ENCODE results near the gene SH3BGRL2.

The SH3BGRL2 gene

DNA sequence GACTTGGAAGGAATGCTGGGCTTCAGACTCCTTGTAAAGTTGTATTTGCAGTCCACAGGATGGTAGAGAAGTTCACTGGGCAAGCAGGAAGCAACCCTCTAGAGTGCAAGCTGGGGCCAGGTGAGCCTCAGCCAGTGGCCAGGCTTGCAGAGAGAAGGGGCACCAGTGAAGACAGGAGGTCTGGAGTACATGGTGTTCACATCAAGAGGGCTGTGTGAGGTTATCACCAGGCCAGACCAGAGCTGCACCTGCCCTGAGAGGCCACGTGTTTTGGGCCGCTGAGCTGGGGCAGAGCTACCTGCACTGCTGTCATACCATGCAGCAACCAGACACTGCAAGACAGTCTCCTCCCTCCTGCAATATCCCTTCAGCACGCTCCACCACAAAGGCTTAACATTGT, 79.0 kb downstream of the SH3BGRL2 start:
- CTCF ChIA-PET = interaction anchor here (1.2 kb wide), 1 partner anchor 139 kb away, joined by 3 read pairs; no protein-coding TSS in a partner anchor
- Mint-ChIP-seq H3K4me1 (no peaks in the 10 kb centered on the region), H3K4me3 (no peak overlapping the region), H3K36me3 (no peaks in the 10 kb centered on the region), H3K27me3 (peaks cover 9% of the 10 kb centered on the region), H3K27ac (no peak overlapping the region), H3K9me3 (no peaks in the 10 kb centered on the region)
- DNase-seq = no peak

DNA sequence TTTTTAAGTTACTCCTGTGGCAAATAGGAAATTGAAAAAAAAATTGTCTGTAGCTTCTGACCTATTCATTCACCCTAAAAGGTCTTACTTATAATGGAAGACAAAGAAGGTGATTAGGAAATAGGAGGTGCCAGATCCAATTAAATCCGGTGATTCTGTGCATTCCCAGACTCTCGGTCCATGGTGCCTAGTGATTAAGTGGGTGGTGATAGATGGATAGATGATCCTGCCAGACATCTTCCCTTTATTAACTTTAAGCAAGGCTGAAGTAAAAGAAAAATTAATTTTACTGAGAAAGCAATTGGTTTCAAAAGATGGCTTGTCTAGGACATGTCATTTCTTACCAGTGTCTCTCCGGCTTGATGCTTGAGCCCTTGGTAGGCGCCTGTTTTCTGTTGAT, 80.0 kb downstream of the SH3BGRL2 start:
- no peak for DNase-seq
- no peaks in the 10 kb centered on the region for H3K36me3 Mint-ChIP-seq
- H3K4me1 Mint-ChIP-seq = no peaks in the 10 kb centered on the region
- H3K27me3 Mint-ChIP-seq = peaks cover 9% of the 10 kb centered on the region
- no peak overlapping the region for H3K4me3 Mint-ChIP-seq
- H3K27ac Mint-ChIP-seq = no peak overlapping the region
- CTCF ChIA-PET = interaction anchor here (1.3 kb wide), 1 partner anchor 141 kb away, joined by 4 read pairs; no protein-coding TSS in a partner anchor
- H3K9me3 Mint-ChIP-seq = no peaks in the 10 kb centered on the region

DNA sequence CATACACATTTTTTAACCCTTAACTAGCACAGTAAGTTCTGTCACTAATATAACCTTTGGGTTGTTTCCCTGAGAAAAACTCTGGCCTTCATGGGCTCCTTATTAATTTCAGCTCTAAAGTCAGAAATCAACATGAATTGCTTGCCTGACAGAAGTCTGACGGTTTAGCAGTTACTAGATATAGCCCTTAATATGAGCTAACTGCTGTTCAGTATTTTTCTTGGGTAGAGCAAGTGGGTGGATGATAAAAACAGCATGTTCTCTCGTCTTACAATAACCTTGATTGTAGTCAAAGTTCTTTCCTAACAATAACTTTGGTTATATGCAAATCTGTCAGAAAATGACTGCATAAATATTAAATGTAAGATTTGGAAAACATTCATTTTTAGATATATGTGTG, 81.0 kb downstream of the SH3BGRL2 start:
- no peak for DNase-seq
- no peak overlapping the region for H3K4me3 Mint-ChIP-seq
- H3K27me3 Mint-ChIP-seq = peaks cover 9% of the 10 kb centered on the region
- H3K4me1 Mint-ChIP-seq = no peaks in the 10 kb centered on the region
- H3K27ac Mint-ChIP-seq = no peak overlapping the region
- CTCF ChIA-PET = interaction anchor here (1.3 kb wide), 1 partner anchor 141 kb away, joined by 4 read pairs; no protein-coding TSS in a partner anchor
- no peaks in the 10 kb centered on the region for H3K9me3 Mint-ChIP-seq
- H3K36me3 Mint-ChIP-seq = no peaks in the 10 kb centered on the region

DNA sequence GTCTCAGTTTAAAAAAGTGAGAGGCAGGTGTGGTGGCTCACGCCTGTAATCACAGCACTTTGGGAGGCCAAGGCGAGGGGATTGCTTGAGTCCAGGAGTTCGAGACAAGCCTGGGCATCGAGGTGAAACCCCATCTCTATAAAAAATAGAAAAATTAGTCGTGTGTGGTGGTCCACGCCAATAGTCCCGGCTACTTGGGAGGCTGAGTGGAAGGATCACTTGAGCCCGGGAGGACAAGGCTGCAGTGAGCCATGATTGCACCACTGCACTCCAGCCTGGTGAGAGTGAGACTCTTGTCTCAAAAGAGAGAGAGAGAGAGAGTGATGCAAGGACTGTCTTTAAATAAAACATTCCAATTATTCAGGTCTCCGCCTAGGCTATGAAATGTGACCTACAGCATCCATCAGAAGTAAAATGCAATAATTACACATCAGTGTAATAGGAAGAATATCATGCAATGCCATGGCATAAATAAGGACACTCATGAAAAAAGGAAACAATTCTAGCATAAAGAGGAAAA, 81.5 kb downstream of the SH3BGRL2 start:
- CTCF ChIA-PET = interaction anchor here (2.0 kb wide), 1 partner anchor 142 kb away, joined by 7 read pairs; no protein-coding TSS in a partner anchor
- DNase-seq = no peak
- peaks cover 9% of the 10 kb centered on the region for H3K27me3 Mint-ChIP-seq
- H3K27ac Mint-ChIP-seq = no peak overlapping the region
- no peaks in the 10 kb centered on the region for H3K9me3 Mint-ChIP-seq
- H3K4me1 Mint-ChIP-seq = no peaks in the 10 kb centered on the region
- H3K36me3 Mint-ChIP-seq = no peaks in the 10 kb centered on the region
- no peak overlapping the region for H3K4me3 Mint-ChIP-seq

DNA sequence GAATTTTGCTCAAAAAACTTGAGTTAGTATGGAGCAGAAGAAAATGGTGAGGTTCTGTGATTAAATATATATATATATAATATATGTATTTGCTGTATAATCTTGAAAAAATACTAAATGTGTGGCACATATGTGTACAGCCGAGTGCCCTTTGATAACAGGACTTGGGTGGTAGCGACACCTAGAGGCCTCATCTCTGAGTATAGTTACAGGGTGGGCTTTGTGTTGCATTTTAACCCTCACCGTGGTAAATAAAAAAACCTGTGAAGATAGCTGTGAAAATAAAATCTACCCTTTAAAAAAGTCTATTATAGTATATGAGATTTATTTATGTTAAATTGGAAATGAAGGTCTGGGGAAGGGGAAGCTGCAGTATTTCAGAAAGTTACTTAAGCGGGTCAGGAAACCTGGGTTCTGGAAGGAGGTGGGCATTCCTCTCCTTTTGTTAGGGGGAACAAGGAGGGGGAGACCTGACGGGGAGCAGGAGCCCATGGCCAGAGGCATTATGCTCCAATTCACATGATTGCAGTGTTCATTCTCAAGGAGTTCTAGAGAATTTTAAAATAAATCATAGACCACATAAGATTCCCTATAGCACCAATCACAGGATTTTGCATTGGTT, 82.7 kb downstream of the SH3BGRL2 start:
- peak; percentile 56 for DNase-seq
- Mint-ChIP-seq H3K9me3 (no peaks in the 10 kb centered on the region), H3K36me3 (no peaks in the 10 kb centered on the region), H3K4me3 (no peak overlapping the region), H3K27ac (no peak overlapping the region), H3K4me1 (no peaks in the 10 kb centered on the region), H3K27me3 (peaks cover 9% of the 10 kb centered on the region)
- CTCF ChIA-PET = interaction anchor here (0.7 to 2.0 kb wide), 5 partner anchors 14 to 180 kb away, joined by 3 to 7 read pairs (median 3); no protein-coding TSS in a partner anchor

DNA sequence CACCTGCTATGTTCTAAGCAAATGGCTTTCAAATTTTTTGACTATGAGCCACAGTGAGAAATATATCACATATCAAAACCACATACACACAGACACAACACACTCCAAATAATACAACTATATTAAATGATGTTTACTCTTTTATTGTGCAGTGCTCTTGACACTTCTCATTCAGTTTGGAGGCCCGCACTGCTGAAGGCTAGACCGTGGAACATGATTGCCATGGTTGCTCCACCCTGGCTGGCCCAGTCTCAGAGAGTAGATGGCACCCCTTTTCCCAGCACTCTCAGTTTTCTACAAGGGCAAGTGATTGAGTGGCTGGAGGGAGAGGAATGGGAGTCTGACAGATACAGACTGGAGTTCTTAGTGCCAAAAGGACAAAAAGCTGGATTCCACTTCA, 86.9 kb downstream of the SH3BGRL2 start:
- H3K27ac Mint-ChIP-seq = no peak overlapping the region
- no peak overlapping the region for H3K4me3 Mint-ChIP-seq
- DNase-seq = no peak
- no peaks in the 10 kb centered on the region for H3K36me3 Mint-ChIP-seq
- CTCF ChIA-PET = no interaction called here
- H3K4me1 Mint-ChIP-seq = no peaks in the 10 kb centered on the region
- no peaks in the 10 kb centered on the region for H3K9me3 Mint-ChIP-seq
- peaks cover 6% of the 10 kb centered on the region for H3K27me3 Mint-ChIP-seq

DNA sequence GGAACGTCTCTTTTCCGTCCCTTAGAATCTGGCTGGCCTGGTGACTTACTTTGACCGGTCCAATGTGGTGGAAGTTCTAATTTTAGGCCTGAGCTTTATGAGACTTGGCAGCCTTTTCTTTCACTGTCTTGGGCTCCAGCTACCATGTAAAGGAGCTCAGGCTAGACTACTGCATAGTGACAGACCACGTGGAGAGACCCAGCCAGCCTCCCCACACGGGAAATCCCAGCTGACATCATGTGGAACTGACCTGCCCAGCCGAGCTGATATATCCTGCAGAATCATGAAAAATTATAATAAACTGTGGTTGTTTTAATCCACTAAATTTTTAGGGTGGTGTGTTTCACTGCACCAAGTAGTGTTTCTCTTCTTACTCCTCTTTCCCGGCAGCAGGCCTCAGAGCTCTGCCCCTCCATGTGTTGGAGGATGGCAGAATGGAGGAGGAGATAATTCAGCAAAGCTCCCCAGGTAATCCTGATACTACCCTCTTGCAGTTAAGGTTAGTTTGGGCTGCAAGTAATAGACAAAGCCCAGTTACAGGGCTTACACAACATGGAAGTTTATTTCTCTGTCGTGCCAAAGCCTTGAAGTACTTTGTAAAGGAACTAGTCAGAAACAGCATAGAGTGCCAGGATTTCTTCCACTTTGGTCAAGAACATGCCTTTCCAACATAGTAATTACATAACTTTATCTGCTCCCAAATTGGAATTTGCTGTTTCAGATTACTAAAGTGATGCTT, 87.5 kb downstream of the SH3BGRL2 start:
- H3K27ac Mint-ChIP-seq = no peak overlapping the region
- H3K4me1 Mint-ChIP-seq = no peaks in the 10 kb centered on the region
- no peaks in the 10 kb centered on the region for H3K9me3 Mint-ChIP-seq
- CTCF ChIA-PET = interaction anchor here (1.0 kb wide), 1 partner anchor 148 kb away, joined by 3 read pairs; no protein-coding TSS in a partner anchor
- DNase-seq = no peak
- peaks cover 6% of the 10 kb centered on the region for H3K27me3 Mint-ChIP-seq
- H3K36me3 Mint-ChIP-seq = no peaks in the 10 kb centered on the region
- H3K4me3 Mint-ChIP-seq = no peak overlapping the region

DNA sequence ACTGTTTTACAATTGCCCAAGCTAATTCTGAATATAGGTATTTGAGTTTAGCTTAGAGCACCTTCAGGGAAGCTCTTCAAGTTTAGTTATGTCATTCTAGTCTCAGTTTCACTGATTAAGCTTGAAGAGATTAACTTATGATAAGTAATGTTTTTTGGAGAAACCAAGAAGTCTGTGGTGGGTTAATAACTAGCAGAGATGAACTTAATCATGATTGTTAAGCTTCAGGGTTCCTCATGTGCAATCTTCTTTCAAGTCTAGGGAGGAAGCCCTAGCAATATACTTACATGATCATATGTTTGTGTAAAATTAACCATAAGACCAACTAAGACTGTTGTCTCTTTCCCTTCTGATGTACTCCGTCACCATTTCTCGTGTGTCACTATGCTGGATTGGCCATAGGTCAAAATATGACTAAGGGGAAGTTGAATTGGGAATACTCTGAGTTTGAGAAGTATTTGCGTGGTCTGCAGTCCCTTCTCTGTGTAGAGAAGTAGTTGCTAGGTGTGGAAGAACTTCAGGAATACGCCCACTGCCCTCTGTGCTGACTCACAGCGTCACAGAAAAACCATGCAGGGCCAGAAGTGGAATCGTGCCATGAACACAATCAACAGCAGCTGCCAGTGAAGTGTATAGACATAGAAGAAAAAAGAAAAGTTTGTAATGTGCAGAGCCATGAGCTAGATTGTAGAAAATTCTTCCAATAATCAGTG, 88.3 kb downstream of the SH3BGRL2 start:
- H3K36me3 Mint-ChIP-seq = no peaks in the 10 kb centered on the region
- no peaks in the 10 kb centered on the region for H3K4me1 Mint-ChIP-seq
- DNase-seq = no peak
- H3K4me3 Mint-ChIP-seq = no peak overlapping the region
- CTCF ChIA-PET = interaction anchor here (1.0 kb wide), 1 partner anchor 149 kb away, joined by 3 read pairs; no protein-coding TSS in a partner anchor
- peaks cover 2% of the 10 kb centered on the region for H3K27me3 Mint-ChIP-seq
- no peaks in the 10 kb centered on the region for H3K9me3 Mint-ChIP-seq
- H3K27ac Mint-ChIP-seq = no peak overlapping the region

DNA sequence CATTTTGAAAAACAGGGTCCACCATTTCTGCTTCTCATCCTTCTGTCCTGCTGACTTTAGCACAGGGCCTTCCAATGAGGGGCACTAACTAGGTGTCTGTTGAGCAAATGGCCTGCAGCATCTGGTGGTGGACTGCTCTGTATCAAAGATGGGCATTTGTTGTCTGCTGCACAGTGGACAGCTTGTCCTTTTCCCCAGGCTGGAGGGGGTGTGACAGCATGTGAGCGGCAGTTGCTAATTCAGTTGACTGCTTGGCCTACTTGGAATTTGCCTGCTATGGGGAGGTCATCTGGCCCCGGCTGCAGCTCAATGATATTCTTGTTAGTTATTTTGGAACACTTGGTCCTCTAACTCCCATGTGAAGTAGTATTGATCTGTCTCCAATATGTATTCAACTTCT, 93.7 kb downstream of the SH3BGRL2 start:
- Mint-ChIP-seq H3K27ac (no peak overlapping the region), H3K9me3 (no peaks in the 10 kb centered on the region), H3K27me3 (peaks cover 4% of the 10 kb centered on the region), H3K36me3 (no peaks in the 10 kb centered on the region), H3K4me1 (no peaks in the 10 kb centered on the region), H3K4me3 (no peak overlapping the region)
- CTCF ChIA-PET = no interaction called here
- DNase-seq = no peak

DNA sequence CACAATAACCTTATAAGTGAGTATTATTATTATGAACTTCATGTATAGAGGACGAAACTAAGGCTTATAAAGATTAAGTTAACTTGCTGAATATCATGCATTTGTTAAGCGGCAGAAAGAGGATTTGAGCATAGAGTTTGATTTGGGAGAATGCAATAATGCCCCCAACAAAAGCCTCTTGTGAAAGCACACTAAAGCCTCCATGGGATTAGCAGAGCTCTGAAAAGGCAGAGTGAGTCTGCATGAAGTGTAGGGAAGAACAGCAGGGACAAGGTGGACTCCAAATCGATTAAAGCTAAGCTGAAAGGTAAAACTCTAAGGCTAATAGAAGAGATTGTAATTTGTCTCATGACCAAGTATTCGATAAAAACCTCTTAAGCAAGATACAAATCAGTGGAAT, 100.3 kb downstream of the SH3BGRL2 start:
- Mint-ChIP-seq H3K4me3 (no peak overlapping the region), H3K27ac (no peak overlapping the region), H3K9me3 (no peaks in the 10 kb centered on the region), H3K27me3 (peaks cover 5% of the 10 kb centered on the region), H3K4me1 (no peaks in the 10 kb centered on the region), H3K36me3 (no peaks in the 10 kb centered on the region)
- no peak for DNase-seq
- CTCF ChIA-PET = no interaction called here

DNA sequence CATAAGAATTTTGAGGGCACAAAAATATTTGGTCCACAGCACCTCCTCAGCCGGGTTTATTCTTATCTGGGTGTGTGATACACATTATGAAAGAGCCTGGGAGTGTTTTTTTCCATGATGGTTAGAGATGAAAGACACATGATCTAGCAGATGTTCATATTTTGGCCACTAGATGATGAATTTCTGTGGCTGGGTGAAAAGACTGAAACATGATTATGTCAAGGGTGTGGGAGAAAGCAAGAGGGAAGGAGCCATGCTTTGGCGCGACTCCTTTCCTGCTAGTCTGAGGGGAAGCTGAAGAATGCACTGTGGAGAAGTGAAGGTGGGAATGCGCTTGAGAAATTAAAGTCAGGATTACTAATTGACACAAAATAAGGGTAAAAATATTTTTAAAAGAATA, 102.3 kb downstream of the SH3BGRL2 start:
- Mint-ChIP-seq H3K36me3 (no peaks in the 10 kb centered on the region), H3K27ac (no peak overlapping the region), H3K4me1 (no peaks in the 10 kb centered on the region), H3K9me3 (no peaks in the 10 kb centered on the region), H3K4me3 (no peak overlapping the region), H3K27me3 (peaks cover 5% of the 10 kb centered on the region)
- no peak for DNase-seq
- CTCF ChIA-PET = no interaction called here

DNA sequence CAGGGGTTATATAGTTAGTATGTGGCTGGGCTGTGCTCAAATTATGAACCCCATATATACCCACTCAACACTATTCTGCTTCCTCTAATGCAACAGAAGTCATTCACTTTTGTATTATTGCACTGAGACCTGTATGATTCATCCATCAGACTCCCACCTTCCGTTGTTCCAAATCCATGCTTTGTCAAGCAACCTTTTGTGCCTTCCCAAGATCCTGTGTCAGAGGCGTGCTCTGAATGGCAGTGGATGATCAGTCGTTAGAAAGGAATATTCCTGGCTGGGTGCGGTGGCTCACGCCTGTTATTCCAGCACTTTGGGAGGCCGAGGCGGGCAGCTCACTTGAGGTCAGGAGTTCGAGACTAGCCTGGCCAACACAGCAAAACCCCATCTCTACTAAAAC, 103.2 kb downstream of the SH3BGRL2 start:
- H3K4me1 Mint-ChIP-seq = no peaks in the 10 kb centered on the region
- H3K9me3 Mint-ChIP-seq = no peaks in the 10 kb centered on the region
- no peak overlapping the region for H3K27ac Mint-ChIP-seq
- no peaks in the 10 kb centered on the region for H3K36me3 Mint-ChIP-seq
- peaks cover 5% of the 10 kb centered on the region for H3K27me3 Mint-ChIP-seq
- CTCF ChIA-PET = no interaction called here
- H3K4me3 Mint-ChIP-seq = no peak overlapping the region
- DNase-seq = no peak

DNA sequence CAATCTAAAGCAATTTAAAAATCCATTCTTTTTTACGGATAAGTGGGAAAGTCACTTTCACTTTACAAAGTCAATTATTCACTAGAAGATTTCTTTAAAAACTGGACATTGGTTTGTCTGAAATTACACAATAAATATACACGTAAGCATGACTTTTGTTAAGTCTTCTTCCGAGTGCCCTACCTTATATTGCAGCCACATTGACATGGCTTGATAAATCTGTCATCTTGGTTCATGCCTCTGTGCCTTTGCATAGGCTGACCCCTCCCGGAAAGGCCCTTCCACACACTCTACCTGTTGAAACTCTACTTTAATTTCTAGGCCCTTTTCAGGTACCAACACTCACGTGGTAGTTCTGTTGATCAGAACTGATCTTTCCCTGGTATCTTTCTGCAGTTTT, 104.1 kb downstream of the SH3BGRL2 start:
- H3K36me3 Mint-ChIP-seq = no peaks in the 10 kb centered on the region
- no peak overlapping the region for H3K4me3 Mint-ChIP-seq
- H3K4me1 Mint-ChIP-seq = no peaks in the 10 kb centered on the region
- no peak overlapping the region for H3K27ac Mint-ChIP-seq
- peaks cover 5% of the 10 kb centered on the region for H3K27me3 Mint-ChIP-seq
- CTCF ChIA-PET = no interaction called here
- no peaks in the 10 kb centered on the region for H3K9me3 Mint-ChIP-seq
- DNase-seq = no peak

DNA sequence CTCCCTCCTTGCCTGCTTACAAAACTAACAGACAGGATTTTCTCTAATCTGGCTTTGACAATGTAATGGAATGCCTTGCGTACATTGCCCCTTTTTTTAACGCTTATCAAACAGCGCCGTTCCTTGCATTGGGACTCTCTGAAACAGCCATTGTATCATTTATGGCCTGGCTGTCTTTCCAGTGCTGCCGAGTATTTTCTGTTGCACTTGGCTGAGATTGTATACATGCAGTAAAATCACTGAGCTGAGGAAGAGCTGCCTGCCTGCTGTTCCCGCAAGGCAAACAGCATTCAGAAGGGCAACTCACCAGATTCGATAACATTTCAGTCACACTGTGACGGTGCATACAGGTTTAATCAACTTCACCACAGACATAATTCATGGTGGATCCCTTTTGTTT, 106.0 kb downstream of the SH3BGRL2 start:
- CTCF ChIA-PET = no interaction called here
- Mint-ChIP-seq H3K4me3 (no peak overlapping the region), H3K4me1 (no peaks in the 10 kb centered on the region), H3K27me3 (peaks cover 5% of the 10 kb centered on the region), H3K9me3 (peaks cover 2% of the 10 kb centered on the region), H3K36me3 (no peaks in the 10 kb centered on the region), H3K27ac (no peak overlapping the region)
- DNase-seq = no peak
